Activated T-helper 9 cell treated with anti-CD3 and anti-CD28 coated beads, Interleukin-2, amount 50 U/mL, for 16 hours (primary cell): ENCODE measurements around the gene FPR1.
"Not testable (repeated sequence)": the region's sequence is repeated elsewhere in the genome, so short reads cannot be mapped to it uniquely, and the experiment has no call there.

Experiments
- DNase-seq: peaks from one replicate; pipeline ENCODE4 v3.0.0-alpha.2; 2020; ENCODE audit warnings: low read depth

FPR1 gene

DNA sequence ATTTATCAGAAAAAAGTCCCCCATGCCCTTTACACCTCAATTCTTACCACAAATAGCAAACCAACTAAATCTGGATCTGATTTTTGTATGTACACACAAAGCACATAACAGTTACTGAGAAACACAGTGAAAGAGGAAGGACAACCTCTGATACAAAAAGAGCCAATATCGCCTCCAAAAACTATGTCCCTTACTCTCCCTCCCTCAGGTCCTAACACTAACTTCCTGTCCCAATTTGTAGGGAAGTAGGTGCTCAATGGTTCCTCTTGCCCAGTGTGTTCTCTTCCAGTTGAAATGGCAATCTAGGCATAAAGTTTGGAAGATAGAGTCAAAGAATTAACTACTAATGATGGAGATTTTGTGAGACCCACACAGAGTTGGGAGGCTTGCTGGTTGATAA, 27.5 kb upstream of the FPR1 start:
- no peak for DNase-seq

- no peak for DNase-seq
Measured at GRCh38 chr19:51777570-51778462, 26.1 kb upstream of the FPR1 start.

DNA sequence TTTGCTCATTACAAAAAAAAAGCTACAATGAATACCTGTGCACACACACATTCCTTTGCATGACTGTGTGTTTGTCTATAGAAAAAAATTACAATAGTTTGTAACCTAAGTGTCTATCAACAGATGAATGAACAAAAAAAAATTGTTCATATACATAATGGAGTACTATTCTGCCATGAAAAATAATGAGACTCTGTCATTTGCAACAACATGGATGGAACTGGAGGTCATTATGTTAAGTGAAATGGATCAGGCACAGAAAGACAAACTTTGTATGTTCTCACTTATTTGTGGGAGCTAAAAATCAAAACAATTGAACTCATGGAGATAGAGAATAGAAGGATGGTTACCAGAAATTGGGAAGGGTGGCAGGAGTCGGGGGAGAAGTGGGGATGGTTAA, 24.9 kb upstream of the FPR1 start:
- not testable (repeated sequence) for DNase-seq

GRCh38 chr19:51772977-51773376, 21.3 kb upstream of the FPR1 start:
- DNase-seq: no peak

- no peak for DNase-seq
Measured at GRCh38 chr19:51771376-51772130, 19.9 kb upstream of the FPR1 start.

DNA sequence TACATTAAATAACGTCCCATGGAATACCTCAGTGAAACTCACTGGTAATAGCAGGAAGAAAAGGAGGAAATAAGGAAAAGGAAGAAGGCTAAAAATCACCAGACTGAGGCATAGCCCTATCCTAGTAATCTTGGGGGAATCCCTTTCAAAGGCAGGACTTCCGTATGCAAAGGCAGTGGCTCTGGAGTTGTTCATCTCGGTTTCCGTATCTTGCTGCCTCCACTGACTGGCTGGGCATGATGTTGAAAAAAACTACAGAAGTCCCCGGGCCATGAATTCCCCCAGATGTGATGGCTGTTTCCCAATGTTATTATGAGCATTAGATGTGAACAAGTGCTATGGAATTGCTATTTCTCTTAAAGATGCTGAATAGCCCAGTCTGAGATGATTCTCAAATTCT, 14.8 kb upstream of the FPR1 start:
- no peak for DNase-seq

- no peak for DNase-seq
Measured at GRCh38 chr19:51765086-51765485, 13.4 kb upstream of the FPR1 start.

GRCh38 chr19:51761696-51762095, 10.0 kb upstream of the FPR1 start:
- DNase-seq: no peak

- DNase-seq: no peak
Measured at GRCh38 chr19:51760697-51761356, 9.1 kb upstream of the FPR1 start, which contains the start of gene FPR2. Gene FPR2 (plus strand): TSS chr19:51761180. CDS start chr19:51768659, 7,479 bp downstream.

DNA sequence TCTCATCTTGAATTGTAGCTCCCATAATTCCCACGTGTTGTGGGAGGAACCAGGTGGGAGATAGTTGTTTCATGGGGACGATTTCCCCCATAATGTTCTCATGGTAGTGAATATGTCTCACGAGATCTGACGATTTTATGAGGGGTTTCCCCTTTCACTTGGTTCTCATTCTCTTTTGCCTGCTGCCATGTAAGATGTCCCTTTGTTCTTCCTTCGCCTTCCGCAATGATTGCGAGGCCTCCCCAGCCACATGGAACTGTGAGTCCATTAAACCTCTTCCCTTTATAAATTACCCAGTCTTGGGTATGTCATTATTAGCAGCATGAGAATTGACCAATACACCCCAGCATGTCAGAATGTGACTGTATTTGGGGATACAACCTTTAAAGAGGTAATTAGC, 3.9 kb upstream of the FPR1 start:
- DNase-seq: no peak

- DNase-seq: no peak
Measured at GRCh38 chr19:51754770-51755169, 3.1 kb upstream of the FPR1 start.

DNA sequence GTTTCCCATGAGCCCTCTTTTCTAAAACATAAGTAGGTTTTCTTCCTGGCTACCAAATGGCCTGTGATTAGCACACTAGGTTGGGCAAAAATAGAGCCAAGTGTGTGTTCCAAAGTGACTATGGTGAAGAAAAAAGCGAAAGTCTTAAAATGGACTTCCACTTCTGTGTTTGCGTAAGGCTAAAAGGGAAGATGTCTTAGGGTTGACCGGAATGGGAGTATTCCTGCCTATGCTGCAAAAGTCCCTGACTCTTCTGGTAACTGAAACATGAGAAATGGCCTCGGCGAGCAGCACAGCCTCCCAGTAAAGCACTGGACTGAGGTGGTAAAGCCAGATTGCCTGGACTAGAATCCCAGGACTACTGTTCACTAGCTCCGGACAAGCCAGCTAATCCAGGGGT, 2.4 kb upstream of the FPR1 start:
- no peak for DNase-seq

GRCh38 chr19:51750400-51751094, 1.1 kb downstream of the FPR1 start:
- DNase-seq: no peak

- DNase-seq: no peak
Measured at GRCh38 chr19:51749979-51750378, 1.7 kb downstream of the FPR1 start.

DNA sequence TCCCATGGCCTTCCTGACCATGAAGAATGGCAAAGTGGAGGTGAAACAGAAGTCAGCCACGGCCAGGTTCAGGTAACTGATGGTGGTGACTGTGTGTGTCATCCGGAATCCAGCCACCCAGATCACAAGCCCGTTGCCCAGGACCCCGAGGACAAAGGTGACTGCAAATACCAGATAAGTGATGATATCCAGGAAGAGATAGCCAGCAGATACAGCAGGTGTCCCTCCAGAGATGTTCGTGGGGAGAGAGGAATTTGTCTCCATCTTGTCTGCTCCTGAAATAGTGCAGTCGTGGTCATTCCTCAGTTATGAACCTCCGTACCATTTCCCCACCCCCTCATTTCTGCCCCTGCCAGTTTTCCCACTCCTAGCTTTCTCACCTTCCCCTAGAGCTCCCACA, 4.9 kb downstream of the FPR1 start:
- DNase-seq: no peak

DNA sequence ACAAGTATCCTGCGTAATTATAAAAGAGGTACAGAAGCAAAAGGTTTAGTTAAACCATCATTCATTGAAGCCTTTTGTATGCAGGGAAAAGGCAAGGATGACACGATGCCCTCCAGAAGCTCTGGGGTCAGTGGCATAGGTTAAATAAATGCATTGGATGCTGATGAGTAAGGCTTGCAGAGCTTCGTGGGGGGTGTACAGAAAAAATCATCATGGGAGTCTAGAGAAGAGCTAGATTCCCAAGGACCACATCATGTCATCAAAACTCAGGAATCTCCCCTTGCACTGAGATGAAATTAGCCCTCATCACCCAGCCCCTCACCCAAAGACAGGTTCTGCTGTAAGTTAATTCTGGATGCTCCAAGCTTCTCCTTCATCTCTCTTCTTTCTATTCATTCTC, 8.3 kb downstream of the FPR1 start:
- no peak for DNase-seq

DNA sequence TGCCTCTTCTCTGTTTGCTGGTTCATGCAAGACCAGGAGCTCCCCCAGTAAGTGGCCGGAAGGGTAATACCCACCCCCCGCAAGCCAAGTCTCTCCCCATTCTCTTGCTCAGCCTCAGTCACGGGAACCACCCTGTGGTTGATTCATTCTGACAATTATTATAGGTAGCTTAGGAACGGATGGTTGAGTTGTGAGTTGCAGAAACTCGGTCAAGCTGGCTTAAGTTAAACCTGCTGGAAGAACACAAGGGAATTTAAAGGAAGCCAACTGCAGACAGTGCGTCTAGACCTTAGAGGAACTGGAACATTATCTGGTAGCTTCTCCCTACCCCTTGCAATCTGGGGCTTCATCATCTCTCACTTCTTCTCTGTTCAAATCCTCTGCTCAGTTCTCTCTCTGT, 8.9 kb downstream of the FPR1 start:
- DNase-seq: no peak

- DNase-seq: no peak
Measured at GRCh38 chr19:51740356-51740755, 11.3 kb downstream of the FPR1 start.

DNA sequence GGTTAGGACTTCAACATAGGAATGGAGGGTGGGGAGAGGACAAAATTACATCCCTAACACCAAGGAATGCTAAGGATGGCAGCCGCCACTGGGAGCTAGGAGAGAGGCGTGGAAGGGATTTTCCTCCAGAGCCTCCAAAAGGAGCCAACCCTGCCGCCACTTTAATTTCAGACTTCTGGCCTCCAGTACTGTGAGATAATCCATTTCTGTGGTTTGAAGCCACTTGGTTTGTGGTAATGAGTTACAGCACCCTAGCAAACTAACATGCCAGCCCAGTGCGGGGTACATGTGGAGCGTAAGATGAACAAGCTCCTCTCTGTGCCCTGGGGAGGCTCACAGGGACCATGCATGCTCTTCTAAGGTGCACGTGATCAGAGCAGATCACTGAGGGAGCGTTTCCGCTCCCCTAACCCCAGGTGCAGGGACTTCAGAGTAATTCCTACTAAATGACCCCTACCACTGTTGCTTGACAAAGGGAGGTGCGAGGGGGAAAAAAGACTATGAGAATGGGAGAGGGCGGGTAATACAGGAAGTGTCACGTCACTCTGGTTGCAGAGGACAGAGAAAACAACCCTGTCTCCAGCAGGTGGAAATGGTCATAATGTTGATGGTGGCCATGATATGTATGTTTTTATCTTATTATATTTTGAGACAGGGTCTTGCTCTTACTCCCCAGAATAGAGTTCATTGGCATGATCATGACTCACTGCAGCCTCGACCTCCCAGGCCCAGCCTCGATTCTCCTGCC, 12.0 kb downstream of the FPR1 start:
- no peak for DNase-seq

DNA sequence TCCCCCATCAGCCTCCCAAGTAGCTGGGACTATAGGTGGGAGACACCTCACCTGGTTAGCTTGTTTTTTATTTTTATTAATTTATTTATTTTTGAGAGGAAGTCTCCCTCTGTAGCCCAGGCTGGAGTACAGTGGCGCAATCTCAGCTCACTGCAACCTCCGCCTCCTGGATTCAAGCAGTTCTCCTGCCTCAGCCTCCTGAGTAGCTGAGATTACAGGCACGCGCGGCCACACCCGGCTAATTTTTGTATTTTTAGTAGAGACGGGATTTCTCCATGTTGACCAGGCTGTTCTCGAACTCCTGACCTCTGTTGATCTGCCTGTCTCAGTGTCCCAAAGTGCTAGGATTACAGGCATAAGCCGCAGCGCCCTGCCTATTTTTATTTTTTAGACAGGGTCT, 13.2 kb downstream of the FPR1 start:
- not testable (repeated sequence) for DNase-seq

- DNase-seq: no peak
Measured at GRCh38 chr19:51737924-51738323, 13.8 kb downstream of the FPR1 start.
